Fibroblast of skin of abdomen (primary cell): ENCODE results near the gene ECT2.
A peak's percentile ranks its signal among the peaks of the same experiment; 100 is the strongest.
"Not testable (repeated sequence)": the region's sequence is repeated elsewhere in the genome, so short reads cannot be mapped to it uniquely, and the experiment has no call there.

Experiments used
- DNase-seq: peaks from one replicate; pipeline ENCODE4 v3.0.0-alpha.2; 2013

ECT2 gene

DNA sequence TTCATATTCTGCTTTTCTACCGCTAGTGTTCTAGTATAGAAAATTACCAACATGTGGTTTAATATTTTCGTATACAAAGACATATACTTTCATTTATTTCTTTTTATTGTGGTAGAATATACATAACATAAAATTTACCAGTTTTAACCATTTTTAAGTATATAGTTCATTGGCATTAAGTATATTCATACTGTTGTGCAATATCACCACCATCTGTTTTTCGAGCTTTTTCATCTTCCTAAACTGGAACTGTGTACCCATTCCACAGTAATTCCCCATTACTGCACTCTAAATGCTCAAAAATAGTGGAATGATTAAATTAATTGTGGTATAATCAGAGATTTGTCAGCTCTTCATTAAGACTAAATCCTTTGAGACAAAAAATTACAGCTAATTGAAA lies 62.9 kb downstream of the ECT2 start:
- no peak for DNase-seq

DNA sequence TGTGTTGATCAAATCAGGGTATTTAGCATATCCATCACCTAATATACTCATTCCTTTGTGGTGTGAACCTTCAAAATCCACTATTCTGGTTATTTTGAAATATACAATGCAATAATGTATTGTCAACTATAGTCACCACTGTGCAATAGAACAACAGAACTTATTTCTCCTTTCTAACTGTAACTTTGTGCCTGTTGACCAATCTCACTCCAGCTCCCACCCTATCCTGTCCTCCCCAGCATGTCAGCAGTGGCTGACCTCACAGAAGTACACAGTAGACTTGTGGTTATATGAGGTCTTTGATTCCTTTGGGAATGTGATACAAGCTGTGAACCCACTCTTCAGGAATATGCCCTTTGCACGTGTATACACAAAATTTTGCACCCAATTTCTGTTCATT lies 64.2 kb downstream of the ECT2 start:
- DNase-seq: no peak

DNA sequence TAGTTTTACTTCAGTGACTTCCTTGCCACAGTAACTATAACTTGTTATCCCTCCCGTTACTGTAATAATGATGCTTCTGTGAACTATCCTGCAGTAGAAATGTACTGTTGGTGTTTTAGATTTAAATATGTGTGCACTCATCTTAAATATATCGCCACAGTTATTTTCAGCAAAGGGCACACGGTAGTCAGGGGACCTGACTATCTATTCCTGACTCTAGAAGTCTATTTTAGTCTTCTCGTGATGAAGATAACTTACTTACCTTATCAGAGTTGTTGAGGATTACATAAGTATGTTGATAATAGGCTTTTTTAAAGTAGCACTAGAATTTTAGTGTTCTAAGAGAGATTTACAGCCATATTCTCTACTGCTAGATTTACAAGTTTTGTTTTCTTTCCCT lies 65.3 kb downstream of the ECT2 start:
- DNase-seq: no peak

DNA sequence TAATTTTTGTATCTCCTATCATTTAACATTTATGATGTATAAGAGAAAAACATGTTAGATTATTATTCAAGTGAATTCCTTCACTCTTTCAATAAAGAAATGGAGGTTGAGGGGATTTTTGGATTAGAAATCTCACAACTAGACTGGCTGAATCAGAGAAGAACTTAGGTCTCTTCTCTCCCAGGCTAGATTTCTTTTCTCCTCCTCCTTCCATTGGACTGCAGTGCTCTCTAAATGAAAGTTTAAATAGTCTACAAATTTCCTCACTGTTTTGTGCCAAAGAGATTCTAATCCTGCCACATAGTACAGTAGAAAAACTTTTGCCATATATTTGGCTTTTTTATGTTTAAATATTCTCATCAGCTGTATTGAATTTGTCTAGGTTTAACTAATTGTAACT lies 65.8 kb downstream of the ECT2 start:
- DNase-seq: no peak

DNA sequence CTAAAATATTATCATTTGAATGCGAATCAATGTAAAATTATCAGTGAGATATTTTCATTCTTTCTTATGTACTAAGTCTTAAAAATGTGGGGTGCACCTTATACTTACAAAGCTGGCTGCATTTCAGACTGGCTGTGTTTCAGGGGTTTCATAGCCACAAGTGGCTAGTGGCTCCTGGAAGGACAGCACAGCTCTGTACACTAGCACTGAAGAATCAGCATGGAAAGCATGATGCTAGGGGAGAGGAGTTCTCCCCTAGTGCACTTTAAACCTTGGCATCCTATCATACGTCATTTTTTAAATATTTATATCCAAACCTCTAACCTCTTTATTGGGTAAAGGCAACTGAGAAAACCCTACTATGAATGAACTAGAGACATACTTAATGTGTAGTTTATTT lies 66.4 kb downstream of the ECT2 start:
- no peak for DNase-seq

DNA sequence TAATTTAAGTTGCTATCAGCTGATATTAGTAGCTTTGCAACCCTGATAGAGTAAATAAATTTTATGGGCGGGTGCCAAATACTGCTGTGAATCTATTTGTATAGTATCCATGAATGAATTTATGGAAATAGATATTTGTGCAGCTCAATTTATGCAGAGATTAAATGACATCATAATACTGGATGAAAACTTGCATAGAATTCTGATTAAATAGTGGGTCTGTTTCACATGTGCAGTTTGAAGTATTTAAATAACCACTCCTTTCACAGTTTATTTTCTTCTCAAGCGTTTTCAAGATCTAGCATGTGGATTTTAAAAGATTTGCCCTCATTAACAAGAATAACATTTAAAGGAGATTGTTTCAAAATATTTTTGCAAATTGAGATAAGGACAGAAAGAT lies 70.0 kb downstream of the ECT2 start:
- no peak for DNase-seq

DNA sequence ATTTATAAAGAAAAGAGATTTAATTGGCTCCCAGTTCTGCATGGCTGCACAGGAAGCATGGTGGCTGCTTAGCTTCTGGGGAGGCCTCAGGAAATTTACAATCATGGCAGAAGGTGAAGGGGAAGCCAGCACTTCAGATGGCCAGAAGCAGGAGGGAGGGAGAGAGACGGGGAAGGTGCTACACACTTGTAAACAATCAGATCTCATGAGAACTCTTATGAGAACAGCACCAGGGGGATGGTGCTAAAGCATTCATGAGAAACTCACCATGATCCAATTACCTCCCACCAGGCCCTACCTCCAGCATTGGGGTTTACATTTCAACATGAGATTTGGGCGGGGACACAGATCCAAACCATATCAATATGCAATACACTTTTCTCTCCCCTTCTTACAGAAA lies 73.7 kb downstream of the ECT2 start:
- no peak for DNase-seq

DNA sequence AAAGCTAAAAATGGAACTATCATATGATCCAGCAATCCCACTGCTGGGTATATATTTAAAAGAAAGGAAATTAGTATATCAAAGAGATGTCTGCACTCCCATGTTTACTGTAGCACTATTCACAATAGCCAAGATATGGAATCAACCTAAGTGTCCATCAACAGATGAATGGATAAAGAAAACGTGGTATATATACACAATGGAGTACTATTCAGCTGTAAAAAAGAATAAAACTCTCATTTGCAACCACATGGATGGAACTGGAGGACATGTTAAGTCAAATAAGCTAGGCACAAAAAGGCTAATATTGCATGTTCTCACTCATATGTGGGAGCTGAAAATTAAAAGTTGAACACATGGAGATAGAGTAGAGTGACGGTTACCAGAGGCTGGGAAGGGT lies 76.7 kb downstream of the ECT2 start:
- not testable (repeated sequence) for DNase-seq

DNA sequence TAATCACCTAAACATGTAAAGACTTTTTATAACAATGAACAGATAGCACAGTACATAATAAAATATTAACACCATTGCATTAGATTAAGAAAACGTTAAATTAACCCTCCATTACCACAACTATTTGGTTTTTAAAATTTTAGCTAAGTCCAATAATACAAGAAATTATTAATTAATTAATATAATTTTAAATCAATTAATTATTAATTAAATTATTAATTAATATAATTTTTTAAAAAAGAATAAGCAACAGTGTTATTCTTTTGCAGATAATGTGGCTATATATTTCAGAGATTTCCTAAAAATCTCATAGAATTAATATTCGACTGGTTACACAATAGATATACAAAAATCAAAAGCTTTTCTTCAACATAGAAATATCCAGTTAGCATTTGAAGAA lies 82.5 kb downstream of the ECT2 start:
- no peak for DNase-seq

DNA sequence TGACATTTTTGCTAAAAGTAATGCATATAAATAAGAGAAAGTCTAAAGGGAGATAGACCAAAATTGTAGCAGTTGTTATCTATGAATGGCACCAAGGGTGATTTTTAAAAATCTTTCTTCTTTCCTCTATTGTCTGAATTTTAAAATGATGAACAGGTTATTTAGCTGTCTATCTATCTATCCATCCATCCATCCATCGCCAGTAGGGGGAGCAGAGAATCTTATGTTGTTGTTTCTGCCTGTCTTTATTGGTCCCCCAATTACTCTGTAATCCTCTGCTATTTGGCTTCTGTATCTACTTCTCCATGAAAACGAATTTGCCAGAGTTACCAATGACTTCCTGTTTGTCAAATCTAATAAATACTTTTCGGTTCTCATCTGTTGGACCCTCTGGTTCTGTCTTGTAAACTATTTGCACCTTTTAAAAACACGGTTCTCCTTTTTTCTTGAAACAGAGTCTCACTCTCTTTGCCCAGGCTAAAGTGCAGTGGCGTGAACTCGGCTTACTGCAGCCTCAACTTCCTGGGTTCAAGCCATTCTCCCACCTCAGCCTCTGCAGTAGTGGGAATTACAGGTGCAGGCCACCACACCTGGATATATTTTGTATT lies 86.0 kb downstream of the ECT2 start:
- peak; percentile 44 for DNase-seq

DNA sequence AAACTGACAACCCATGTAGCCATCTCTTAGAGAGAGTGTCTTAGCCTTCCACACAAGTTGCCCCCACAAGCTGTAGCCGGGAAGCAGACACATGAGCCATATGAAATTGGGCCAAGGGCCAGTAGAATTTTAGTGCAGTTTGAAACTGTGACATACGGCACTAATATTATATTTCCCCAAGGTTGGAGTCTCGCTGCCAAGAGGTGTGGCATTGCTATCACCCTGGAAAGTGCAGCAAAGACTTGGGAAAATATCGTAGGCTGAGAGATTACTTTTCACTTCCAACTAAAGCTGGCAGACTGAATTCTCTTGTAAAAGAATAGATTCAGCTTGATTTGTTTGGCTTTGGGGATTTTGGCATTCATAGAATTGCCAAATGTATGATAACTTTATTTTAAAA lies 89.2 kb downstream of the ECT2 start:
- no peak for DNase-seq

DNA sequence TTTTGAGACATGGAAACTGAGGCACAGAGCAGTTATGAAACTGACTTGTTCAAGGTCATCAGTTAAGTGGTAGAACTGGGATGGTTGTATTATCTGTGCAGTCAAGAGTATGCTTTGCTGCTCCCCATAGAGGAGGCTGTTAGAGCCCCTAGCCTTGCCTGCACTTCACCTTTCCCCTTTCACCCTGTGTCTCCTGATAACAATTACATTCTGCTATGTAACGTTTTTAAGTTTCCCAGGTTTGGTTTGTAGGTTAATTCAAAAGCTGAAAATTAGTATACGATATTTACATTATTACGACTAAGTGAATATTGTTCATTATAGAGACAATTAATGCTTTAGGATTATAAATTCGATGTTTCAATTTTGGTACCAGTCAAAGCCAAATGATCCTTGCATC lies 89.9 kb downstream of the ECT2 start:
- DNase-seq: no peak

DNA sequence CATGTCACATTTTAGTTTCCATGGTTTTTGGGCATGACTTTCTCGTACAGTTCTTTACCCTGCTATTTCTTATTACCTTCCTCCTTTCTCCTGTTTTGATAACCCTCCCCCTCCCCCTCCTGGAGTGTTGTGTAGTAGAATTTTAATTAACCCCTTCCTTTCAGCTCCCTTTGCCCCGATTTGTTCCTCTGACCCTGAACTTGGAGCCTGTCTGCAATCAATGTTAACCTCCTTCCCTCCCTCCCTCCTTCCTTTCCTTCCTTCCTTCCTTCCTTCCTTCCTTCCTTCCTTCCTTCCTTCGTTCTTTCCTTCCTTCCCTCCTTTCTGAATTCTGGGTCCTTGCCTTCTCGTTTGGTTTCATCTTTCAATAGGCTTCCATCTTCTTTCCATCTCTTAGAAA lies 90.4 kb downstream of the ECT2 start:
- no peak for DNase-seq

DNA sequence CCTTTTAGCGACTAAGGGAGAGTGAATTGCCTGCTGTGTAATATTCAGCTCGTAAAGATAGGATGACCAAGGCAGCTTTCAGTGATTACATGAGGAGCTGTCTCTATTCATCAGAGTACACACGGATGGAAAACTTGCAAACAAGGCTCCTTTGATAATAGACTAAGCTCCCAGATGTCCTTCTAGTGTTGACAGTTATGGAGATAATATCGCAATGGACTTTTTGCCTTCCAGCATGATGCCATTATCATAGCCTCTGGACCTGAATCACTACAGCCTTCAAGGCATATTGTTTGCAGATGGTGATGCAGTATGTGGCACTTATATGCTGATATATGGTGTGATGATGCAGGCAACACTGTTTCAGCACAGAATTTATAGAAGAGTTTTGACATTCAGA lies 93.9 kb downstream of the ECT2 start:
- DNase-seq: peak; percentile 35

DNA sequence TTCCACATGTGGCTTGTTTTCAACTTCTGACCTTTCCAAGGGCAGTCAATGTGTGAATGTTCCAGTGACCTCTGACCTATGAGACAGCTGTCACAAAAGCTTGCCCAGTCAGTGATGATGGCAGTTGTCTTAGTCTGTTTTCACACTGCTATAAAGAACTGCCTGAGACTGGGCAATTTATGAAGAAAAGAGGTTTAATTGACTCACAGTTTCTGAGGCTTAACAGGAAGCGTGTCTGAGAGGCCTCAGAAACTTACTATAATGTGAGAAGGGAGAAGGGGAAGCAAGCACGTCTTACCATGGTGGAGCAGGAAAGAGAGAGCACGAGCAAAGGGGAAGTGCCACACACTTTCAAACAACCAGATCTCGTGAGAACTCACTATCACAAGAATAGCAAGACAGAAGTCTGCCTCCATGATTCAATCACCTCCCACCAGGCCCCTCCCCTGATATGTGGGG lies 95.6 kb downstream of the ECT2 start:
- DNase-seq: peak; percentile 27

DNA sequence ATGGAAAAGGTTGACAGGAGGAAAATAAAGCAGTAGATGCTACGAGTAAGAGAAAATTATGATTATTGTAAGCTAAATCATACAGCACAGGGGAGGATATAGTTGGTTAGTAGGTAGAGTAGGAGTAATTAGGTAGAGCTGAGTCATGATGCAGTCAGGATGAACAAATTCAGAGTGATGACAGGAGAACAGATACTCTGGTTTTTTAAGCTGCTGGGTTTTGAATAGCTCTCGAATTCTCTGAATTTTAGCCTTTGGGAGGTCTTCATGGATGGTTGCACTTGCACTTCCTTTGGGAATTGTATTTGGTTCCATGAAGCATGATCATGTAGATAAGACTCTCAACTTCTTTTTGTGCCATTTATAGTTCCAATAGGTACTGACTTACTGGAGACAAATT lies 96.2 kb downstream of the ECT2 start:
- DNase-seq: peak; percentile 87

DNA sequence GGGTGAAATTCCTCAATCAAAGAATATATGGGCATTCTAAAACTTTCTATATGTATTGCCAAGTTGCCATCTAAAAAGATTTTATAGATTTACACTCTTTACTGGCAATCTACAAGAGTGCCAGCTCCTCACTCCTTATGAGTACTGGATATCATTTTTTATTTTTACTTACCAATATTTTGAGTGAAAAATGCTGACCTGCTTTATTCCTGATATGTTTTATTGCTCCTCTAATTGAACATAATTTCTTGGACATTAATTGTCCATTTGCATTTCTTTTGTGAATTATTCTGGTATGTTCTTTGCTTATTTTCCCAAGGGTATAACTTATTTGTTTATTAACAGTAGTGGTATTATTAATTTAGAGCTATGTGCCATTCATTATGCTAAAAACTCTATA lies 96.8 kb downstream of the ECT2 start:
- DNase-seq: no peak

DNA sequence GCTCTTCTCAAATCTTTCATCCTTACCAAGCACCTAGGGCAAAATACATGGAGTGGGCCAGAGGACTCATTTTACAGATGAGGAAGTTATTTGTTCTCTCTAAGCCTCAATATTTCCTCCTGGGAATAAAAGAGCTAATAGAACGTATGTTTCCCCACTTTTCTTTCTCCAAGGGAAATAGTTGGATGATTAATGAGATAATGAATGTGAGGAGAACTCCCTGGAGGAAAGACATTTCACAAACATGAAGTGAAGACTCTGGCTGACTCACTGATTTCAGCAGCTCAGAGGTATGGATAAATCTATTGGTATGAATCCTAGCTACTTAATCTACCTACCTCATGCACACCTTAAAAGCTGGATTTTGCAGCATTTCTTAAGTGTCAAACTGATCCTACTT lies 98.4 kb downstream of the ECT2 start:
- DNase-seq: peak; percentile 92

DNA sequence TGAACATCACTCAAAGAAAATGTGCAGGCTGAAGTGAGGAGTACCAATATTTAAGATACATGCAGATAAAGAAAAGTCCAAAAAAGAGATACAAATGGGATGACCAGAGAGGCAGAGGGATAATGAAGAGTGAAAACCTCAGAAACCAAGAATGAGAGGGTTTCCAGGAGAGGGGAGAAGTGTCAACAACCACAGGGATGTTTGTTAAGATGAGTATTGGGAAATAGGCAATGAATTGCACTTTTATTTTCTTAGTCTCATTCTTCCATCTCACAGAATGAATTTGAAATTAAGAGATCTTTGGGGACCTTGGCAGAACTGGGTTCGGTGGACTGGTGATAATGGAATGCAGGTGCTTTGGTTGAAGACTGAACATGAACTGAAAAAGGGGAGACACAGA lies 102.5 kb downstream of the ECT2 start:
- no peak for DNase-seq

DNA sequence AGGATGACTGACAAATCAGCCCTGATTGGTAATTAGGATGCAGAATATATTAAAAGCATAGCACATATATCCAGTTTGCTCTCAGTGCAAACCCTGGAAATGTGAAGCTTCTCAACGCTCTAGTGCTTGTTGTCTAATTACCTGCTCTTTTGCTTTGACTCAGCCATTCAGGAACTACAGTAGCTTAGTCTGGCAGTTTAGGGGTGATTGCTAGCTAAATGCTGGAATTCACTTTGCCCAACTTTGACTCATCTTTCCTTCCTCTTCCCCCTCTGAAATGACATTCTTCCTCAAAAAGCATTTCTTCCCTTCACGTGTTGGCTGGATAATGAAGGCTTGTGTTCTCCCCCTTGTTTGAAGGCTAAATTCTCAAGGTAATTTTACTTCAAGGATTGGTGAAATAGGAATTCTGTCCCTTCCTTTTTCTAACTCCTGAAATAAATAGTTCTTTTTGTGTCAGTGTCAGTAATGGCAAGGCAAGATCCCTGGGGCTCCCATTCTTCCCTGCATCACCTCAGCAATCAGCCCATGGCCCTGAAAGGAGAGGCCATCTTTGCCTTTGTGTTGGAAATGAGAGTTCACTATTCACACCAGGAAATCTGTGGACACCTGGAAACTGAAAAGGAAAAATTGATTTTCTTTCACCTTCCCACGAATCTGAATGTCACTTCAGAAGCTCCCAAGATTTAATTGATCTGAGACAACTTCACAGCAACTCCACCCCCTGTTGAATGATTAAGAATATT lies 103.6 kb downstream of the ECT2 start:
- no peak for DNase-seq

DNA sequence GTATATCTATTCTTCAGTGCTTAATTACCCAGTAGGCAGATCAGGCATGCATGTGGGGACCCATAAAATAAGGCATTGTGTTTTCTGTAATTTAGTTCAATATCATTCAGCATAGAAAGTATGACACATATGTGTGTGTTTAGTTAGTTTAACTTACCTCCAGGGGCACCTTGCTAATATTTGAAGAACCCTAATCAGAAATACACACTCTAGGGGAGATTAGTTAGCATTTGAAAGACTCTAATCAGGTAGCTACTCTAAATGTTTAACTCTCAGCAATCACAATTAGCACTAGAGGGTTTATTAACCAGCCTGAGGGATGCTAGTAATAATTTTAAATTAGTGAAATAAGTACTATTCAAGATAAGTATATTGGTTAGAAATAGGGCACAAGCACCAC lies 104.5 kb downstream of the ECT2 start:
- no peak for DNase-seq

DNA sequence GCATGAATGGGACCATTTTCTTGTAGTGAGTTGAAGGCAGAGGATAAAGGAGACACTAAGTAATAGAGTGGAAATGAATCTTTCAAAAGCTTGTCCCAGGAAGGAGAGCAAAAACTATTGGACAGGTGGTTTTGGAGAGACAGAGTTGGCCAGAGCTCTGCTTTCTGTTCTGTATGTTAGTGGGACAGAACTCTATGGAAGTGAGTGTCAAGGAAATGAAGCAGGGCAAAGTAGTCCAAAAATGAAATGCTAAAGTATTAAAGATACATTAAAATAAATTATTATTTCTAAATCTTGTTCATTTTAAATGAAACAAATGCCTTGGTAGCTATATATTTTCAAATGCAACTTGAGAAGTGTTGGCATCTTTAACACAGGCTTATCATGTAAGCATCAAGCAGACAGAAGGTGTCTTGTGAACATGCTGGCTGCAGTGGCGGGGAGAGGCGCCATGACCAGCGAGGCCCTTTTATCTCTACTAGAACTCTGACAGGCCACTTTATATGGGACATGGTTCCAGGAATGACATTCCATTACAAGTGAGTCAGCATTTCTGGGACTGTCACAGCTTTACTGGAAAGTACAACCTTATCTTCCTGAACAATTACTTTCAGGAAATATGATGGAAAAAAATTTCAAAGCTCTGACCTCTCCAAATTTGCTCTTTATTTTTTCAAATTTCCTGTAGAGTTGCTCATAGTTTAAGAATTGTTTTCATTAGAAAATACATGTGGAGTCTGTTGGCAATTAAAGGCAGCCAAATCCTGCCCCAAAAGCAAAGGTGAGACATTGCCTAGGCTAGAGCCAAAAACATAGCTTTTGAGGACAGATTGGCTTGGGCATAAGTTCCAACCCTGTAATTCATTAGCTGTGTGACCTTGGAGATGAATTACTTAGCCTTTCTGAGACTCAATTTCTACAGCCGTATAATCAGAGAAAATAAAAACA lies 106.5 kb downstream of the ECT2 start:
- no peak for DNase-seq

DNA sequence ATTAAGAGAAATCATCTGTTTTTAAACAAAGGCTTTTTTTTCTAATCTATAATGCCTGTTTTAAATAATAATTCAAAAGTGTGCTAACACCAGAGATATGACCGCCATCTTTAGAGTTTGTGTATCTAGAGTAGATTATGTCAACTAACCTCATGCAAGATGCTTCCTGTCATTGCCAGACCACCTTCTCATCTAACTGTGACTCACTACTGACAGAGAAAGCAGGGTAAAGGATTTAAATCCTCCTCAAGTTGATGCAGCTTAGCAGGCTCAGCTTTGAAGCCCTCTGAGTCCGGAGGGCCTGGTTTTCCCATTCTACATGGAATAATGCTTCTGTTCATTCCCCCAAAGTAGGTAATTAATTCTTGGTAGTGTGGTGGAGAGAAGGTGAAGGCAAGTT lies 108.5 kb downstream of the ECT2 start:
- DNase-seq: peak; percentile 20
